Measurements from ENCODE around the gene TWIST1. TPM values are rescaled to one million over a fixed set of nuclear protein-coding genes. Genes with fewer than 3 reads are reported as not detected.

TWIST1 gene
- polyA plus RNA-seq, 1 of the 3 experiments (the other 2 are of a cell fraction) = 170 TPM

DNA sequence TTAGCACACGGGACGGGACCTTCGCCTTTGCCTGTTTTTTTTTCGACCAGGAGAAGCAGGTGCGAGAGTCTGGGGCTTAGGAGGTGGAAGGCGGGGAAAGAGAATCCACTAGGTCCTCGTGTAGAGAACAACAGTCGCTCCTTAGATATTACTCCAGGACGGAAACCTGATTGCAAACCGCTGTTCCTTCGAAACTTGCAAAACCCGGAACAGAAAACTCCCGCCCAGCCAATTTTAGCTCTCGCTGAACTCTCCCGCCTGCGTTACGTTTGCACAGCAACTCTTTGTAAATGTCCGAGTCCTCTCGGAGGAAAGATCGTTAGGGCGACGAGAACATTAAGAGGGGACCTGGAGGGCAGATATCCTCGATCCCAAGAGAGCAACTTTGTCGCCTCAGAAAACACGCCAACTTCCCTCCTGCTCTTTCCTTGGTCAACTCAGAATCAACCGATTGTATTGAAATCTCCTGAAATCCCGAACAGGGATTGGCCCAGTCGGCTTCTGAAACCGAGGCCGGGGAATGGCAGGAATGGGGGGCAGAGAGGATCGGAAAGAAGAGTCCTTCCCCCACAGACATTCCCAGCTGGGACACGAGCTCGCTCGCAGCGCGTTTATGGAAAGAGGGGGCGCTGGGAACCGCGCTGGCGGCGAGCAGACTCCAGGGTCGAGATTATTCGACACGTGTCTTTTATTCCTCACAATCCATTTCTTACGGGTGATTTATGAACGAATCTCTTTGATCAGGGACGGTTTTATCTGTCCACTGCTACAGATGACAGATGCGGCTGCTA lies 9.9 kb downstream of the TWIST1 start (continued):
- no peak for TF ChIP-seq ZBTB33 (IDR thresholded peaks at IDR 0.05; ENCODE audit: borderline replicate concordance, low read depth)
- TF ChIP-seq, protein P1, sequence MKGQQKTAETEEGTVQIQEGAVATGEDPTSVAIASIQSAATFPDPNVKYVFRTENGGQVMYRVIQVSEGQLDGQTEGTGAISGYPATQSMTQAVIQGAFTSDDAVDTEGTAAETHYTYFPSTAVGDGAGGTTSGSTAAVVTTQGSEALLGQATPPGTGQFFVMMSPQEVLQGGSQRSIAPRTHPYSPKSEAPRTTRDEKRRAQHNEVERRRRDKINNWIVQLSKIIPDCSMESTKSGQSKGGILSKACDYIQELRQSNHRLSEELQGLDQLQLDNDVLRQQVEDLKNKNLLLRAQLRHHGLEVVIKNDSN (IDR thresholded peaks at IDR 0.05; ENCODE audit: borderline replicate concordance, low read depth) = no peak
- peak in 1 of 2 experiments; percentile 97; a peak in 3 of 4 replicates for TF ChIP-seq EP300 (IDR thresholded peaks at IDR 0.05; ENCODE audit: borderline replicate concordance in 1 of 2, low read depth in 1 of 2, low read length in 1 of 2)
- TF ChIP-seq, protein P2, sequence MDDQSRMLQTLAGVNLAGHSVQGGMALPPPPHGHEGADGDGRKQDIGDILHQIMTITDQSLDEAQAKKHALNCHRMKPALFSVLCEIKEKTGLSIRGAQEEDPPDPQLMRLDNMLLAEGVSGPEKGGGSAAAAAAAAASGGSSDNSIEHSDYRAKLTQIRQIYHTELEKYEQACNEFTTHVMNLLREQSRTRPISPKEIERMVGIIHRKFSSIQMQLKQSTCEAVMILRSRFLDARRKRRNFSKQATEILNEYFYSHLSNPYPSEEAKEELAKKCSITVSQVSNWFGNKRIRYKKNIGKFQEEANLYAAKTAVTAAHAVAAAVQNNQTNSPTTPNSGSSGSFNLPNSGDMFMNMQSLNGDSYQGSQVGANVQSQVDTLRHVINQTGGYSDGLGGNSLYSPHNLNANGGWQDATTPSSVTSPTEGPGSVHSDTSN (IDR thresholded peaks at IDR 0.05) = peak; percentile 51
- TF ChIP-seq POLR2AphosphoS5 (IDR thresholded peaks at IDR 0.05; ENCODE audit: low read depth, low read length) = peak; percentile 55
- 0 out of 2 replicates have a peak, but pooled peaks have one; percentile 20 for TF ChIP-seq RXRA (IDR thresholded peaks at IDR 0.05; ENCODE audit: borderline replicate concordance, low read depth)
- TF ChIP-seq, protein P3, sequence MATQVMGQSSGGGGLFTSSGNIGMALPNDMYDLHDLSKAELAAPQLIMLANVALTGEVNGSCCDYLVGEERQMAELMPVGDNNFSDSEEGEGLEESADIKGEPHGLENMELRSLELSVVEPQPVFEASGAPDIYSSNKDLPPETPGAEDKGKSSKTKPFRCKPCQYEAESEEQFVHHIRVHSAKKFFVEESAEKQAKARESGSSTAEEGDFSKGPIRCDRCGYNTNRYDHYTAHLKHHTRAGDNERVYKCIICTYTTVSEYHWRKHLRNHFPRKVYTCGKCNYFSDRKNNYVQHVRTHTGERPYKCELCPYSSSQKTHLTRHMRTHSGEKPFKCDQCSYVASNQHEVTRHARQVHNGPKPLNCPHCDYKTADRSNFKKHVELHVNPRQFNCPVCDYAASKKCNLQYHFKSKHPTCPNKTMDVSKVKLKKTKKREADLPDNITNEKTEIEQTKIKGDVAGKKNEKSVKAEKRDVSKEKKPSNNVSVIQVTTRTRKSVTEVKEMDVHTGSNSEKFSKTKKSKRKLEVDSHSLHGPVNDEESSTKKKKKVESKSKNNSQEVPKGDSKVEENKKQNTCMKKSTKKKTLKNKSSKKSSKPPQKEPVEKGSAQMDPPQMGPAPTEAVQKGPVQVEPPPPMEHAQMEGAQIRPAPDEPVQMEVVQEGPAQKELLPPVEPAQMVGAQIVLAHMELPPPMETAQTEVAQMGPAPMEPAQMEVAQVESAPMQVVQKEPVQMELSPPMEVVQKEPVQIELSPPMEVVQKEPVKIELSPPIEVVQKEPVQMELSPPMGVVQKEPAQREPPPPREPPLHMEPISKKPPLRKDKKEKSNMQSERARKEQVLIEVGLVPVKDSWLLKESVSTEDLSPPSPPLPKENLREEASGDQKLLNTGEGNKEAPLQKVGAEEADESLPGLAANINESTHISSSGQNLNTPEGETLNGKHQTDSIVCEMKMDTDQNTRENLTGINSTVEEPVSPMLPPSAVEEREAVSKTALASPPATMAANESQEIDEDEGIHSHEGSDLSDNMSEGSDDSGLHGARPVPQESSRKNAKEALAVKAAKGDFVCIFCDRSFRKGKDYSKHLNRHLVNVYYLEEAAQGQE (IDR thresholded peaks at IDR 0.05; ENCODE audit: low read depth, low read length) = no peak; the same call in 1 of the 2 replicates
- TF ChIP-seq, protein P4, sequence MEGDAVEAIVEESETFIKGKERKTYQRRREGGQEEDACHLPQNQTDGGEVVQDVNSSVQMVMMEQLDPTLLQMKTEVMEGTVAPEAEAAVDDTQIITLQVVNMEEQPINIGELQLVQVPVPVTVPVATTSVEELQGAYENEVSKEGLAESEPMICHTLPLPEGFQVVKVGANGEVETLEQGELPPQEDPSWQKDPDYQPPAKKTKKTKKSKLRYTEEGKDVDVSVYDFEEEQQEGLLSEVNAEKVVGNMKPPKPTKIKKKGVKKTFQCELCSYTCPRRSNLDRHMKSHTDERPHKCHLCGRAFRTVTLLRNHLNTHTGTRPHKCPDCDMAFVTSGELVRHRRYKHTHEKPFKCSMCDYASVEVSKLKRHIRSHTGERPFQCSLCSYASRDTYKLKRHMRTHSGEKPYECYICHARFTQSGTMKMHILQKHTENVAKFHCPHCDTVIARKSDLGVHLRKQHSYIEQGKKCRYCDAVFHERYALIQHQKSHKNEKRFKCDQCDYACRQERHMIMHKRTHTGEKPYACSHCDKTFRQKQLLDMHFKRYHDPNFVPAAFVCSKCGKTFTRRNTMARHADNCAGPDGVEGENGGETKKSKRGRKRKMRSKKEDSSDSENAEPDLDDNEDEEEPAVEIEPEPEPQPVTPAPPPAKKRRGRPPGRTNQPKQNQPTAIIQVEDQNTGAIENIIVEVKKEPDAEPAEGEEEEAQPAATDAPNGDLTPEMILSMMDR (IDR thresholded peaks at IDR 0.05) = no peak
- TF ChIP-seq EZH2phosphoT487 (IDR thresholded peaks at IDR 0.05; ENCODE audit: borderline replicate concordance, low read depth) = no peak
- TF ChIP-seq JUND (IDR thresholded peaks at IDR 0.05) = no peak; the same call in 1 of the 2 replicates
- TF ChIP-seq NFIC (IDR thresholded peaks at IDR 0.05; ENCODE audit: borderline replicate concordance) = peak; percentile 36; the same call in 1 of the 2 replicates
- peak; percentile 69; the same call in 1 of the 2 replicates for TF ChIP-seq FOXJ3 (CRISPR knock-in tag; IDR thresholded peaks at IDR 0.05)
- peak; percentile 19; the same call in 1 of the 2 replicates for TF ChIP-seq TCF12 (IDR thresholded peaks at IDR 0.05)
- no peak; the same call in 1 of the 2 replicates for TF ChIP-seq FOXM1 (IDR thresholded peaks at IDR 0.05; ENCODE audit: low read depth)
- peak; percentile 28; the same call in 1 of the 2 replicates for TF ChIP-seq SIN3A (IDR thresholded peaks at IDR 0.05; ENCODE audit: borderline replicate concordance, low read depth, low read length)
- TF ChIP-seq CHD2 (IDR thresholded peaks at IDR 0.05; ENCODE audit: low read length, partially characterized antibody) = no peak
- TF ChIP-seq YY1 (IDR thresholded peaks at IDR 0.05; ENCODE audit: low read depth) = peak; percentile 42; the same call in 1 of the 2 replicates
- no peak for TF ChIP-seq MEF2A (IDR thresholded peaks at IDR 0.05; ENCODE audit: borderline replicate concordance, low read depth)
- peak; percentile 46; the same call in 1 of the 2 replicates for TF ChIP-seq TEAD4 (IDR thresholded peaks at IDR 0.05; ENCODE audit: borderline replicate concordance, insufficient read depth)
- peak; percentile 18; the same call in 1 of the 2 replicates for TF ChIP-seq GABPA (IDR thresholded peaks at IDR 0.05; ENCODE audit: low read depth)
- TF ChIP-seq TAF1 (IDR thresholded peaks at IDR 0.05; ENCODE audit: borderline replicate concordance, low read depth, low read length) = peak; percentile 52; the same call in 1 of the 2 replicates

Data from SK-N-SH (cell line).